Breast epithelium (tissue), 3 donors: Measurements from ENCODE around the gene CNOT6L.

Experiments
- POLR2A ChIP-seq: fragments of 450-650 bp; IDR thresholded peaks from one replicate; pipeline ENCODE4 v1.6.1; 2016; ENCODE audit warnings: antibody characterized with exemption, mild to moderate bottlenecking, moderate library complexity
- POLR2AphosphoS5 ChIP-seq, 3 donors: sonication (generic); formaldehyde crosslinking; IDR thresholded peaks; one replicate each; pipeline ENCODE4 v1.6.1; 2017; ENCODE audit warnings: antibody characterized with exemption in 3 of 3
- TF ChIP-seq, protein P1 (sequence below), 3 donors: fragments of 450-650 bp; IDR thresholded peaks; one replicate each; pipeline ENCODE4 v1.5.1; 2016 to 2017; ENCODE audit warnings: antibody characterized with exemption in 3 of 3, mild to moderate bottlenecking in 3 of 3, moderate library complexity in 3 of 3

DNA sequence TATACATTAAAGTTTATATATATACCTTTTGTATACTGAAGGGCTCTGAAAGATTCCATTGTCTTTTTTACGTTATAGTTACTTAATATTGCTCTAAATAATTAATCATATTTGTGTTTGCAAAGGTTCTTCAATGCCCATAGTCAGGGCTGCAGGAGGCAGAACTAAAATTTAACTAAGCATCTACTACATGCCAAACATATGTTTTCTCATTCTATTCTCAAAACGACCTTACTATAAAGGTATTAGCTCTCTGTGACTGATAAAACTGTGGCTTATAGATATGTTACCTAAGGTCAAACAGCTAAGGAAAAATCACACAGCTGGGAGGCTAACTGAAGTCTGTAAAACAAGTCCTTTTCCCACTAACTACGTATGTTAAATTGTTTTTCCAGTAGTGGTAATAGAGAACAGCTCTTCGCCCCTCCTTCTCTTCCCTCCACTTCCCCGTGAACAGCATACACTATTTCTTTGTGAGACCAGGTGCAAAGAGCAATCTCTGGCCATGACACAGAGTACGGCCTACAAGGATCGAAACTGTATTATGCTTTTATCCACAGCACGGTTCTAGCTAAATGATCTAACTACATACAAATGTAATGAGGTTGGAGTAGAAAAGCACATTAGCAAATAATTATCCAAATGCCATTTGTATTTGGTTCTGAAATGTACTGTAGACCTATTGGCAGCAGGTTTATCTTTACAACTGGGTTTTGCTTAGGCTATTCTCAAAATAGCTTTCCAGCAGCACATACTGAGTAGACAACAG lies 1.7 kb downstream of the CNOT6L start:
- TF ChIP-seq POLR2A = no peak
- TF ChIP-seq, protein P1, sequence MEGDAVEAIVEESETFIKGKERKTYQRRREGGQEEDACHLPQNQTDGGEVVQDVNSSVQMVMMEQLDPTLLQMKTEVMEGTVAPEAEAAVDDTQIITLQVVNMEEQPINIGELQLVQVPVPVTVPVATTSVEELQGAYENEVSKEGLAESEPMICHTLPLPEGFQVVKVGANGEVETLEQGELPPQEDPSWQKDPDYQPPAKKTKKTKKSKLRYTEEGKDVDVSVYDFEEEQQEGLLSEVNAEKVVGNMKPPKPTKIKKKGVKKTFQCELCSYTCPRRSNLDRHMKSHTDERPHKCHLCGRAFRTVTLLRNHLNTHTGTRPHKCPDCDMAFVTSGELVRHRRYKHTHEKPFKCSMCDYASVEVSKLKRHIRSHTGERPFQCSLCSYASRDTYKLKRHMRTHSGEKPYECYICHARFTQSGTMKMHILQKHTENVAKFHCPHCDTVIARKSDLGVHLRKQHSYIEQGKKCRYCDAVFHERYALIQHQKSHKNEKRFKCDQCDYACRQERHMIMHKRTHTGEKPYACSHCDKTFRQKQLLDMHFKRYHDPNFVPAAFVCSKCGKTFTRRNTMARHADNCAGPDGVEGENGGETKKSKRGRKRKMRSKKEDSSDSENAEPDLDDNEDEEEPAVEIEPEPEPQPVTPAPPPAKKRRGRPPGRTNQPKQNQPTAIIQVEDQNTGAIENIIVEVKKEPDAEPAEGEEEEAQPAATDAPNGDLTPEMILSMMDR (IDR thresholded peaks at IDR 0.05) = no peak
- no peak for TF ChIP-seq POLR2AphosphoS5 (IDR thresholded peaks at IDR 0.05)
